BLaER1 treated with 17β-estradiol and CSF1 and Interleukin-3, amounts not matched to agents 10 nM and 100 nM (cell line): Measurements from ENCODE around the gene RBM15B.
"Not testable (repeated sequence)": the region's sequence is repeated elsewhere in the genome, so short reads cannot be mapped to it uniquely, and the experiment has no call there.

Source experiments
- H3K27ac ChIP-seq, 11 experiments: shearing (Covaris generic); formaldehyde crosslinking; 2 replicates each; pipeline ENCODE4 v1.8.1; 2022
- H3K27me3 ChIP-seq, 11 experiments: shearing (Covaris generic); formaldehyde crosslinking; 2 replicates each; pipeline ENCODE4 v1.8.1; 2022
- H3K36me3 ChIP-seq, 11 experiments: shearing (Covaris generic); formaldehyde crosslinking; 2 replicates each; pipeline ENCODE4 v1.8.1; 2022
- H3K4me1 ChIP-seq, 10 experiments: shearing (Covaris generic); formaldehyde crosslinking; 2 replicates each; pipeline ENCODE4 v1.8.1; 2022
- H3K4me2 ChIP-seq, 11 experiments: shearing (Covaris generic); formaldehyde crosslinking; 2 replicates each; pipeline ENCODE4 v1.8.1; 2022
- H3K4me3 ChIP-seq, 10 experiments: shearing (Covaris generic); formaldehyde crosslinking; 2 replicates each; pipeline ENCODE4 v1.8.1; 2022
- H3K9ac ChIP-seq, 11 experiments: shearing (Covaris generic); formaldehyde crosslinking; 2 replicates each; pipeline ENCODE4 v1.8.1; 2022
- H3K9me3 ChIP-seq, 11 experiments: shearing (Covaris generic); formaldehyde crosslinking; replicated peaks in 1 of 11; 2 replicates each; pipeline ENCODE4 v1.8.1; 2022
- H4K20me1 ChIP-seq, 11 experiments: shearing (Covaris generic); formaldehyde crosslinking; 2 replicates each; pipeline ENCODE4 v1.8.1; 2022
- Cebpa-rat ChIP-seq, 11 experiments: shearing (Covaris generic); IDR thresholded peaks; 2 replicates each; pipeline ENCODE4 v1.8.1; 2022

RBM15B gene

DNA sequence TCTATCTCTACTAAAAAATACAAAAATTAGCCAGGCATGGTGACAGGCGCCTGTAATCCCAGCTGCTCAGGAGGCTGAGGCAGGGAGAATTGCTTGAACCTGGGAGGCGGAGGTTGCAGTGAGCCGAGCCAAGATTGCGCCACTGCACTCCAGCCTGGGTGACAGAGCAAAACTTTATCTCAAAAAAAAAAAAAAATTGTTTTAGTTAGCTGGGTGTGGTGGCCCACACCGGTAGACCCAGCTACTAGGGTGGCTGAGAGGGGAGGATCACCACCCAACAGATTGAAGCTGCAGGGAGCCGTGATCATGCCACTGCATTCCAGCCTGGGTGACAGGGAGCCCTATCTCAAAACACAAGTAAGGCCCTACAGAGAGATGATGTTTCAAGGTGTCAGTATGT is 3.8 kb upstream of the RBM15B start:
- not testable (repeated sequence) for H3K9me3 ChIP-seq, H3K27me3 ChIP-seq
- Histone ChIP-seq H3K9ac (peak overlapping the region; percentile 93 to 99 (median 98)), H3K4me3 (peak overlapping the region; percentile 75 to 98 (median 88); a peak in 18 of 20 replicates), H3K4me2 (peak overlapping the region; percentile 87 to 99 (median 94)), H3K27ac (peak overlapping the region in 9 of 11 experiments; percentile 11 to 99 (median 97); a peak in 15 of 22 replicates), H3K36me3 (peaks cover 30 to 52% (median 45%) of the 10 kb centered on the region in 11 experiments; a peak in 21 of 22 replicates), H3K4me1 (peaks cover 57 to 70% (median 63%) of the 10 kb centered on the region in 10 experiments), H4K20me1 (peaks cover 48 to 58% (median 53%) of the 10 kb centered on the region in 11 experiments; a peak in 21 of 22 replicates)
- peak in 2 of 11 experiments; percentile 29 to 35; a peak in 1 of 22 replicates for TF ChIP-seq Cebpa-rat (IDR thresholded peaks at IDR 0.05)

DNA sequence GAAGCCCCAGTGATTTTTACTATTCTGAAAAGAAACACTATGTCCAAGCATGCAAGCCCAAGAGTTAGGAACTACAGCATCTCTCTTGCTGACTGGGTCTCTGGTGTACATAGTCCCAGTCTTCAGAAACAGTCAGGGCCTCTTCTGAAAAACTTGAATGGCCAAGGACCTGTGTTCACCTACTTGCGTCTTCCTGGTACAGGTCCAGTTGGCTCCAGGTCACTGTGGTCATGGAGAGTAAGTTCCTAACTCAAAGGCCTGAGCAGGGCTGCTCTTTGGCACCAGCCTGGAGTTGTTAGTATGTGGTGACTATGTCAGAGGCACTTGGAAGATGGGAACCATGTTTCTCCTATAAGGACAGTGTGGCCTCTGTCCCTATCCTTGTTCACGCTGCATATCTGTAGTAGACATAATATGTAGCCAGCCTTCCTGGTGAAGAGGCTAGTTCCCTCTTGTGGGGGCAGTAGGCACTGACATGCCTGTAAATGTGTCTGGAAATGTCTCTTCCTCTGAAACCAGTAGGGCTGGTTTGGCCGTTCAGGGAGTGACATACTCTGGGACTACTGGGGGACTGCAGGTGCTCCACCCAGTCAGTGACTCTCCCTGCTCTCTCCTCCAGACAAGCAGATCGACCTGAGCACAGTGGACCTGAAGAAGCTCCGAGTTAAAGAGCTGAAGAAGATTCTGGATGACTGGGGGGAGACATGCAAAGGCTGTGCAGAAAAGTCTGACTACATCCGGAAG is 2.6 kb upstream of the RBM15B start:
- peaks cover 59 to 69% (median 65%) of the 10 kb centered on the region in 11 experiments; a peak in 21 of 22 replicates for H4K20me1 ChIP-seq
- peaks cover 41 to 64% (median 57%) of the 10 kb centered on the region in 11 experiments for H3K36me3 ChIP-seq
- no peaks in the 10 kb centered on the region for H3K9me3 ChIP-seq
- no peaks in the 10 kb centered on the region for H3K27me3 ChIP-seq
- peak overlapping the region; percentile 87 to 99 (median 94) for H3K4me2 ChIP-seq
- H3K4me3 ChIP-seq = peak overlapping the region in 9 of 10 experiments; percentile 75 to 98 (median 88); a peak in 14 of 20 replicates
- peak overlapping the region in 6 of 11 experiments; percentile 3 to 99 (median 95); a peak in 3 of 22 replicates for H3K27ac ChIP-seq
- H3K4me1 ChIP-seq = peaks cover 62 to 73% (median 66%) of the 10 kb centered on the region in 10 experiments
- H3K9ac ChIP-seq = peak overlapping the region; percentile 93 to 99 (median 98); a peak in 19 of 22 replicates
- TF ChIP-seq Cebpa-rat (IDR thresholded peaks at IDR 0.05) = no peak

DNA sequence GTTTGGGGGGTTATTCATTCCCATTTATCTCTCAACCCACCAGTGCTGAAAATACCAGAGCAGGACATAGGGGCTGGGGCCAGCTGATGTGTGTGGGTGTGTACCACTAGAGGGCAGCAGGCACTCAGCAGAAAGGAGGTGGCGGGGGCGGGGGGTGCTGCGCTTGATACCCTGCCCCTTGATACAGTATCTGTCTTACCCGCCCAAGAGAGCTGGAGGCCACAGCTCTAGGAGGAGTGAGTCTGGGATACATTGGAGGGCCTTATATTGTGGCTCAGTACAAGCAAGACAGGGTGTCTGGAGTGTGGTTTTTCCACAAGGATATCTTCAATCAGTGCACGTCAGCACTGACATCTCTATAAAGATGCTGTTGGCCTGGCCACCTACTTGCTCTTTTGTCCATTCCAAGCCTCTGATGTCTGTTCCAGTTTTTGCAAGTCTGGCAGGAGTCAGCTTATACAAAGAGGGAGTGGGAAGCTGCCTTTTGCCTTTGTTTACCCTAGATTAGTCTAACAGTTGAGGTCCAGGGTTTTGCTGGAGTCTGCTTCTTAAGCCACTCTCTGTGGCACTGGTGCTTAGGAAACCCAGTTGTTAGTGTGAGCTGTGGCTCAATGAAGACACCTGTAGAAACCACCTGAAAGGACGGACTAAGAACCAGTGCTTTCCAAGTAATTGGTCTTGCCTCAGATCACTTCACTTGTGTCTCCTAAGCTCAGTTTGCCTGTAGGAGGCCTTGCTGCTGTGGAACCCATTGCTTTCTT is 1.5 kb upstream of the RBM15B start:
- no peak for TF ChIP-seq Cebpa-rat (IDR thresholded peaks at IDR 0.05)
- Histone ChIP-seq H3K4me3 (peak overlapping the region in 4 of 10 experiments; percentile 76 to 94 (median 88); a peak in 9 of 20 replicates), H3K36me3 (peaks cover 52 to 75% (median 68%) of the 10 kb centered on the region in 11 experiments), H4K20me1 (peaks cover 71 to 81% (median 76%) of the 10 kb centered on the region in 11 experiments), H3K4me2 (peak overlapping the region; percentile 87 to 99 (median 94)), H3K27ac (no peak overlapping the region), H3K27me3 (no peaks in the 10 kb centered on the region), H3K9ac (peak overlapping the region in 9 of 11 experiments; percentile 5 to 100 (median 99); a peak in 12 of 22 replicates), H3K4me1 (peaks cover 71 to 78% (median 74%) of the 10 kb centered on the region in 10 experiments), H3K9me3 (no peaks in the 10 kb centered on the region)

DNA sequence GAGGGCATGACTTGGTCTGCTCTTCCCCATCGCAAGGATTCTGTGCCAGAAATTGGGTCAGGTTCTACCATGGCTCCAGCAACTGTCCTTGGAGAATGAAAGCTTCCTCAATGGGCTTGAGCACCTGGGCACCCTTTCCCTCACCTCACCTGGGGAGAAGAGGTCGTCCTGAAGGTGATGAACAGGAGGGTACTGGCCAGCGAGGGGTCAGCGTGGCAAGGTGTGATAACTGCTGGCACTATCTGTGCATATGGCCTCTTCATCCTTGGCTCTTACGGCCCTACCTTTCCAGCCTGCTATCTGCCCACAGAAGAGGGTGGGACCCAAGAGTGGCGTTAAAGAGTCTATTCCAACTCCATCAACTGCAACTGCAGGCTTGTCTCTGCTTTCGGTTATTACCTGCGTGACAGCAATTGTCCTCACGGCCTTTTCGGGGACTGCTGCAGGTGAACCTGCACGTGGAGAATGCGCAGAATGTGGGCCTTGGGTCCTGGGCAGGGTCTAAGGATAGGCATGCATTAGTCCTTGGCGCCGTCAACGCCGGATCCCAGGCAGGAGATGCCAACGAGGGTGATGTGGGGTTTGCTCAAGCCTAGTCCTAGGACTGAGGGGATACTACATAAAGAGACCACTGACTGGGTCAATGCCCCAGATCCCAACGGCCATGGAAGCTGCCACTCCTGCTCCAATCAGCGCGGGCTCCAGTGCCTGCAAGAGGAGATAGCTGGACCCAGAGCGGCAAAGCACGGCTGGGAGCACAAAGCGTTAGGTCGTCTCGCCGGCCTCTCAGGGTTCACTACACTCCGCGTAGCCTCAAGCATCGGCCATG is 625 bp upstream of the RBM15B start:
- Histone ChIP-seq H3K27ac (peak overlapping the region in 10 of 11 experiments; percentile 96 to 99 (median 99); a peak in 20 of 22 replicates), H3K4me1 (peaks cover 79 to 87% (median 82%) of the 10 kb centered on the region in 10 experiments), H3K36me3 (peaks cover 61 to 84% (median 77%) of the 10 kb centered on the region in 11 experiments)

DNA sequence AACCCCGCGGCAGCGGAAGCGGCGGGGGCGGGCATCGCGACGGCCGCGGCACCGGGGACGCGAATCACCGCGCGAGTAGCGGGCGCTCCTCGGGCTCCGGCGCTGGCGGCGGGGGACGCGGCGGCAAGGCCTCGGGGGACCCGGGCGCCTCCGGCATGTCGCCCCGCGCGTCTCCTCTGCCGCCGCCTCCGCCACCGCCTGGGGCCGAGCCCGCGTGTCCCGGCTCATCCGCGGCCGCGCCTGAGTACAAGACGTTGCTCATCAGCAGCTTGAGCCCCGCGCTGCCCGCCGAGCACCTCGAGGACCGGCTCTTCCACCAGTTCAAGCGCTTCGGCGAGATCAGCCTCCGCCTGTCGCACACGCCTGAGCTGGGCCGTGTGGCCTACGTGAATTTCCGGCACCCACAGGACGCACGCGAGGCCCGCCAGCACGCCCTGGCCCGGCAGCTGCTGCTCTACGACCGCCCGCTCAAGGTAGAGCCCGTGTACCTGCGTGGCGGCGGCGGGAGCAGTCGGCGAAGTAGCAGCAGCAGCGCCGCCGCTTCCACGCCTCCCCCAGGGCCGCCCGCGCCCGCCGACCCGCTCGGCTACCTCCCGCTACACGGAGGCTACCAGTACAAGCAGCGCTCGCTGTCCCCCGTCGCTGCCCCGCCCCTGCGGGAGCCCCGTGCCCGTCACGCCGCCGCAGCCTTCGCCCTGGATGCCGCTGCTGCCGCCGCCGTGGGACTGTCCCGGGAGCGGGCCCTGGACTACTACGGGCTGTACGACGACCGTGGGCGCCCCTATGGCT is 675 bp downstream of the RBM15B start:
- peaks cover 74 to 89% (median 85%) of the 10 kb centered on the region in 11 experiments for H3K36me3 ChIP-seq
- peaks cover 86 to 88% (median 87%) of the 10 kb centered on the region in 10 experiments for H3K4me1 ChIP-seq
- no peaks in the 10 kb centered on the region for H3K27me3 ChIP-seq
- H3K4me3 ChIP-seq = peak overlapping the region; percentile 76 to 94 (median 87)
- peak overlapping the region; percentile 99 to 100 (median 99) for H3K9ac ChIP-seq
- H3K9me3 ChIP-seq = no peaks in the 10 kb centered on the region
- peak overlapping the region; percentile 96 to 99 (median 99) for H3K27ac ChIP-seq
- TF ChIP-seq Cebpa-rat (IDR thresholded peaks at IDR 0.05) = no peak
- H4K20me1 ChIP-seq = peaks cover 81 to 93% (median 90%) of the 10 kb centered on the region in 11 experiments
- peak overlapping the region; percentile 84 to 99 (median 98) for H3K4me2 ChIP-seq

More for the DNA sequence above, 625 bp upstream of the RBM15B start:
- Histone ChIP-seq H3K9ac (peak overlapping the region; percentile 99 to 100 (median 99)), H3K4me2 (peak overlapping the region; percentile 77 to 99 (median 94)), H3K9me3 (no peaks in the 10 kb centered on the region), H3K27me3 (no peaks in the 10 kb centered on the region), H3K4me3 (peak overlapping the region; percentile 76 to 94 (median 87)), H4K20me1 (peaks cover 79 to 89% (median 85%) of the 10 kb centered on the region in 11 experiments)
- no peak for TF ChIP-seq Cebpa-rat (IDR thresholded peaks at IDR 0.05)

DNA sequence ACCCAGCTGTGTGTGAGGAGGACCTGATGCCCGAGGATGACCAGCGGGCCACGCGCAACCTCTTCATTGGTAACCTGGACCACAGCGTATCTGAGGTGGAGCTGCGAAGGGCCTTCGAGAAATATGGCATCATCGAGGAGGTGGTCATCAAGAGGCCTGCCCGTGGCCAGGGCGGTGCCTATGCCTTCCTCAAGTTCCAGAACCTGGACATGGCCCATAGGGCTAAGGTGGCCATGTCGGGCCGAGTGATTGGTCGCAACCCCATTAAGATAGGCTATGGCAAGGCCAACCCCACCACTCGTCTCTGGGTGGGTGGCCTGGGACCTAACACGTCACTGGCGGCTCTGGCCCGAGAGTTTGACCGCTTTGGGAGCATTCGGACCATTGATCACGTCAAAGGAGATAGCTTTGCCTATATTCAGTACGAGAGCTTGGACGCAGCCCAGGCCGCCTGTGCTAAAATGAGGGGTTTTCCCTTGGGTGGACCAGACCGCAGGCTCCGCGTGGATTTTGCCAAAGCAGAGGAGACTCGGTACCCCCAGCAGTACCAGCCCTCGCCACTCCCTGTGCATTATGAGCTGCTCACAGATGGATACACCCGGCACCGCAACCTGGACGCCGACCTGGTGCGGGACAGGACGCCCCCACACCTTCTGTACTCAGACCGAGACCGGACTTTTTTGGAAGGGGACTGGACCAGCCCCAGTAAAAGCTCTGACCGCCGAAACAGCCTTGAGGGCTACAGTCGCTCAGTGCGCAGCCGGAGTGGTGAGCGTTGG is 1.5 kb downstream of the RBM15B start:
- Histone ChIP-seq H3K4me1 (peaks cover 78 to 86% (median 81%) of the 10 kb centered on the region in 10 experiments), H3K9me3 (no peaks in the 10 kb centered on the region), H3K27me3 (no peaks in the 10 kb centered on the region), H3K4me3 (peak overlapping the region; percentile 76 to 94 (median 87)), H3K36me3 (peaks cover 74 to 89% (median 85%) of the 10 kb centered on the region in 11 experiments), H3K27ac (peak overlapping the region; percentile 96 to 99 (median 99)), H4K20me1 (peaks cover 73 to 93% (median 90%) of the 10 kb centered on the region in 11 experiments), H3K9ac (peak overlapping the region; percentile 99 to 100 (median 99)), H3K4me2 (peak overlapping the region; percentile 84 to 99 (median 98))
- no peak for TF ChIP-seq Cebpa-rat (IDR thresholded peaks at IDR 0.05)

DNA sequence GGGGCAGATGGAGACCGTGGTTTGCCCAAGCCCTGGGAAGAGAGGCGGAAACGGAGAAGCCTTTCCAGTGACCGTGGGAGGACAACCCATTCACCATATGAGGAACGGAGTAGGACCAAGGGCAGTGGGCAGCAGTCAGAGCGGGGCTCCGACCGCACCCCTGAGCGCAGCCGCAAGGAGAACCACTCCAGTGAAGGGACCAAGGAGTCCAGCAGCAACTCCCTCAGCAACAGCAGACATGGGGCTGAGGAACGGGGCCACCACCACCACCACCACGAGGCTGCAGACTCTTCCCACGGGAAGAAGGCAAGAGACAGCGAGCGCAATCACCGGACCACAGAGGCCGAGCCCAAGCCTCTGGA is 2.0 kb downstream of the RBM15B start:
- Histone ChIP-seq H3K36me3 (peaks cover 74 to 89% (median 85%) of the 10 kb centered on the region in 11 experiments), H3K4me1 (peaks cover 72 to 85% (median 77%) of the 10 kb centered on the region in 10 experiments), H3K9ac (peak overlapping the region; percentile 99 to 100 (median 99); a peak in 21 of 22 replicates)

More for the DNA sequence above, 2.0 kb downstream of the RBM15B start:
- H3K27ac ChIP-seq = peak overlapping the region in 5 of 11 experiments; percentile 20 to 99 (median 99); a peak in 4 of 22 replicates
- peak overlapping the region in 9 of 10 experiments; percentile 76 to 94 (median 88); a peak in 16 of 20 replicates for H3K4me3 ChIP-seq
- no peak for TF ChIP-seq Cebpa-rat (IDR thresholded peaks at IDR 0.05)
- H3K4me2 ChIP-seq = peak overlapping the region; percentile 84 to 99 (median 98)
- H3K9me3 ChIP-seq = no peaks in the 10 kb centered on the region
- peaks cover 68 to 93% (median 89%) of the 10 kb centered on the region in 11 experiments for H4K20me1 ChIP-seq
- H3K27me3 ChIP-seq = no peaks in the 10 kb centered on the region
